Measurements from ENCODE around the gene RAB14.
"Not testable (repeated sequence)": the region's sequence is repeated elsewhere in the genome, so short reads cannot be mapped to it uniquely, and the experiment has no call there.

The RAB14 gene

DNA sequence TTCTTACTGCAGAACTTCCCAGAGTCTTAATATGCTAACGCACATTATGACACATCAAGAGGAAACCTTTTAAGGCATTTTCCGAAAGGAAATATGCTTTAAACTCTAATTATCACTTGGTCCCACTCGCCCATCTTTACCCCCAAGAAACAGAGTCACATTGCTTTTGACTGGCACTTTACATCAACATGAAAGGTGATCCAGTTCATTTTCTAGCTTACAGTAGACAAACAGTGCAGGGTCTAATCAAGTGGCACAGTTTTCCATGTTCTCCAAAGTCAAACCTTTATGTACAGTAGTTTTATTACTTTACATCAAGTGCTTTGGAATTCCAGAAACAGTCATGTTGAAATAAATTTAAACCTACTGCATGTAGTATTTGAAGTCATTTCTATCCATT lies 12.0 kb downstream of the RAB14 start:
- no peak for DNase-seq (ENCODE audit: low spot score)

DNA sequence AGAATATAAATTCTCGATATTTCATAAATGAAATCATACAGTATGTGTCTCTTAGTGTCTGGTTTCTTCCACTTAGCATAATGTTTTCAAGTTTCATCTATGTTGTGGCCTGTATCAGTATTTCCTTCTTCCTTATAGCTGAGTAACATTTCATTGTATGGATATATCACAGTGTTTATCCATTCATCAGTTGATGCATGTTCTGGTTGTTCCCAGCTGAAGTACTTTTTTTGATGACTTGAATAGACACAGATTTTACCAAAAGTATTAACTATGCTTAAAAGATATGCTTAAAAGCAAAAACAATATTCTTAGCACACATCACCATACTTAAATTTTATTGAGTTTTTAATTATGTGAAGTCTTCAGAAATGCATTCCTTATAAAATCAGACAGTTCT lies 12.7 kb downstream of the RAB14 start:
- DNase-seq (ENCODE audit: low spot score): no peak

DNA sequence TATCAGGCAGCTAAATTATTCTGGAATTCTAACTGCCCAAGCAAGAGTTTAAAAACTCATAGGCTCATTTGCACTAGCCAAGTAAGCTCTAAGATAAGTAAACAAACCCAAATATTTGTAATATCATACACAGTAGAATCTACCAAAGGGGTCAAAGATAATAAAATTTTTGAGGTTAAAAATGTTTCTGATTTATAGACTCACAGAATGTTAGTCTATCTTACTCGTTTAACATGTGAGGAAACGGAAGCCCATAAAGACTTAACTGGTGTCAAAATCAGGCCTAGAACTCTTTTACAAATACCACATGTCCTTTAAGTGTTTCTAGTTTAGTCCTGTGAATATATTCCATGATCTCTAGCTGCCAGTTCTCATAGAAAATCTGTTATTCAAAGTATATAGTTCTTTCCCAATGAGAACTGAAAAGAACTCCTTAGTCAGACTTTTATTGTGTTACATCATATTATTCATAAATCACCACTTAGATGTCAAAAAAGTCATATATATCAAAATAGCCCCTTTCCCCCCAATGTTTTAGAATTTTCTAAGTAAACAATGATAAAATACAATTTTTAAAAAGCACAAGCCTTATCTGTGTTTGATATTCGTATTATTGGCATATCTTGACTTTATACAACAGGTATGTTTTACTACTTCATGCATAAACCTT lies 13.9 kb downstream of the RAB14 start:
- no peak for DNase-seq (ENCODE audit: low spot score)

DNA sequence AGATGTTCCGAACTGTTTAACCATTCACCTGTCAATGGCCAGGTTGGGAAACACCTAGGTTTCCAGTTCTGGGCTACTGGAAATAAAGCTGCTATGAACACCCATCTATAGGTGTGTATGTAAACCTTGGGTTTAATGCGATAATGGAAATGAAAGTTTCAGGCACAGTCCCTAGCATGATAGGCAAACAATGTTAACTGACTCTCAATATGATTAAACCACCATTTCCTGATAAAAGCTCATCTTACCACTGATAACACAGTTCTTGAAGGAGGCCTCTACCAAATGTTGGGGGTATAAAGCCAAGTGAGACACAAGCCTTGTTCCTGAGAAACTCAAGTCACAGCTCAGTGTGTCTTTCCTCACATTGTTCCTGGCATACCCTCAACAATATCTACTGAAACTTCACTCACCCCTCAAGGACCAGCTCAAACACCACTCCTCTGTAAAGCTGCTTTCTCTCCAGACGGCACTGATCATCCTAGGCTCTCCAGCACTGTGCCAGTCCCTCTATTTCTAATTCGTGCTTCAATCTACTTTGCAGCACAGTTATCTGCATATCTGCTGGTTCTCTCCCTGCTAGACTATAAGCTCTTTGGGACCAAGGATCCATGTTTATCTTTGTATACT lies 15.8 kb downstream of the RAB14 start:
- no peak for DNase-seq (ENCODE audit: low spot score)

- DNase-seq (ENCODE audit: low spot score): no peak
These were observed 16.4 kb downstream of the RAB14 start for GRCh38 chr9:121185178-121185745.

GRCh38 chr9:121184463-121184862 lies 17.2 kb downstream of the RAB14 start:
- no peak for DNase-seq (ENCODE audit: low spot score)

DNA sequence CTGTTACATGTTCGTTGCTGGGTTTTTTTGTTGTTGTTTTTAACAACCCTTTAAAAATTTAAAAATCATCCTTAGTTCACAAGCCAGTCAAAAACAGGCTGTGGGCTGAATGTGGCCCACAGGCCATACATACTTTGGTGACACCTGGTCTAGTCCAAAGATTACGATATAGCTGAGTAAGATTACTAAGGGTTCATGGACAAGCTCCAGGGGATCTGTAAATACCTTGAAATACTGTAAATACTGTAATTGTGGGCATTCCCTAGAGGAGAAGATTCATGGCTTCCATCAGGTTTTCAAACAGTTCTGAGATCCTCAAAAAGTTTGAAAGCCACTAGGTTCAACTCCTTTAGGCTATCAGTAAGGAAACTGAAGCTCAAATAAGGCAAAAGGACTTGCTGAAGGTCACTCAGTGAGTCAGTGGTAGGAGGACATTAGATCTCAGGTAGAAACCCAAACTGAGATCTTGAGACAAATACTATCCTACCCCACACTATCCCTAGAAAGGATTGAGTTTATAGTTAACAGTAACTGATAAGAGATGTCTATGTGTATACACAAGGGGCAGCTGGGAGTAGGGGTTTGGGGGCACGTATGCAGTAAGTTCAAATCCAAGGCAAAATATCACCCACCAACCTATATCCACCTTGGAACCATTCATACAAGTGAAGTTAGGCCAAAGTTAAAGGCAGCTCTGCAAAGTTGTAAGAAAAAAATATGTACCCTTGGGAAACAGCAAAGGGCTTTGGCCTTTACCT lies 17.8 kb downstream of the RAB14 start:
- no peak for DNase-seq (ENCODE audit: low spot score)

DNA sequence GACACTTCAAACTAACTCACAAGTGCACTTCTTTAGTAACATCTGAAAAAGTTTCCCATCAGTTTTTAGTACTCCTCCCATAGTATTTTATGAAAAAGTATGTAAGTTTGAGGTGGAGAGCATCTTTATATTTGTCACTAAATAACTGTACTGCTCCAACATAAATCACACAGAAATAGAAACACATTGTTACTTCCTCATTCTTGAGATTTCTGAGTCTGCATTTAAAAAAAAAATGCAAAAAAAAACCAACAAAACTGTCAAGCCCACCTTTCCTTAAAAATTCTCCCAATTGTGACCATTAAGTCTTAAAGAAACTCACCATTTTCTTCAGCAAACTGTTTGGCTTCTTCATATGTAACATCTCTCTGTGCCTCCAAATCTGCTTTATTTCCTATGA lies 18.7 kb downstream of the RAB14 start:
- no peak for DNase-seq (ENCODE audit: low spot score)

- peak; percentile 45 for DNase-seq (ENCODE audit: low spot score)
These were observed 19.4 kb downstream of the RAB14 start for GRCh38 chr9:121182101-121182836.

GRCh38 chr9:121179930-121180681 lies 21.6 kb downstream of the RAB14 start:
- no peak for DNase-seq (ENCODE audit: low spot score)

DNA sequence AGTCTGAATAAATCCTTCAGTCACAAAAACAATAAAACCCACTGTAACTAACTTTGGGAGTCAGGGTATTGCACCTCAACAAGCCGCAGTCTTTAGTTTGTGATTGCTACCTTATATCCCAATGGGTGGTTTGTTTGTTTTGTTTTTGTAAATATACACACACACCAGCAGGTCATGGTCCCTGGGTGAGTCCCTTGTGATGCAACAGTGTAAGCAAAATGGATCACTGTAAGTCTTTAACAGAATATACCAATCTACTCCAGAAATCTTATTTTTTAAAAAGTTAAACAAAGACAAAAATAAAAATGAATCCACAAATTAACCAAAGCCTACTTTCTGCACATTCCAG lies 22.3 kb downstream of the RAB14 start:
- not testable (repeated sequence) for DNase-seq (ENCODE audit: low spot score)

GRCh38 chr9:121178676-121179372 lies 22.8 kb downstream of the RAB14 start:
- DNase-seq (ENCODE audit: low spot score): no peak

DNA sequence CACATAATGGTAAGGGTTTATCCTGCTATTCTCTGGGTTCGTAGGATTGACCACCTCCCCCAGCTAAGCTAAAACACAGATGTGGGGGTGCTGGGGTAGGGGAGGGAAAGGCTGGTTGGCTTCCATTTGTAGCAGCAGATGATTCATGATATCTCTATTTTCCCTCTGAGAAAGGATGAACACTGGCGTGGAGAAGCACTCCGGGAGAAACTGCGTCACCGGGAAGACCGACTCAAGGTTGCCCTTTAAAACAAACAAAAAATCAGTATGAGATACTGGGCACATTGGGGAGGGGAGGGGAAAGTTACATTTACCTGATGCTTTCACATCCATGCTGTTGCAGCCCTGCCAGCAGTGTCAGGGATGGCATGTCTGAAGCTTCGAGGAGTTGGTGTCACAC lies 28.2 kb downstream of the RAB14 start:
- DNase-seq (ENCODE audit: low spot score): no peak

GRCh38 chr9:121172726-121173487 lies 28.8 kb downstream of the RAB14 start:
- no peak for DNase-seq (ENCODE audit: low spot score)

- DNase-seq (ENCODE audit: low spot score): no peak
These were observed 30.4 kb downstream of the RAB14 start for GRCh38 chr9:121171236-121171635.

DNA sequence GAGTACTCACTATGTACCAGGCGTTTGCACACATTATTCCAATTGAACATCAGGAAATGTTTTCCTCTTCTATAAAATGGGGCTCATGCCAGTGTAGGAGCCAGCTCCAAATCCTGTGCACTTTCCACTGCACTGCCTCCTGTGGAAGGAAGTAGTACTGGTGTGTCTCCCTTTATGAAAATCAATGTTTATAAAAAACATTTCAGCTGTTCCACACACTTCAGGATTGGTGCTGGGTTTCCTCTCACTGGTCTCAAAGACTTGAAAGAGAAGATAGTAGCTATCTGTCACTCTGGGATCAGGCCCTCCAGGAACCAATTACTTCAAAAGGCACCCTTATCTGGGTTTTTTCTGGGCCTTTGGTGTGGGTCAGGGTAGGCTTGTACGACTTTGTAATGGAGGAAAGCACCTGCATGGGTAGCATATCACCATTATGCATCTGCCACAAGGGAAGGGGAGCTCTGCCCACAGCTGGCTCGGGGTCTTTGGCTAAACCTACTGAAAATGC lies 32.5 kb downstream of the RAB14 start:
- peak; percentile 47 for DNase-seq (ENCODE audit: low spot score)

DNA sequence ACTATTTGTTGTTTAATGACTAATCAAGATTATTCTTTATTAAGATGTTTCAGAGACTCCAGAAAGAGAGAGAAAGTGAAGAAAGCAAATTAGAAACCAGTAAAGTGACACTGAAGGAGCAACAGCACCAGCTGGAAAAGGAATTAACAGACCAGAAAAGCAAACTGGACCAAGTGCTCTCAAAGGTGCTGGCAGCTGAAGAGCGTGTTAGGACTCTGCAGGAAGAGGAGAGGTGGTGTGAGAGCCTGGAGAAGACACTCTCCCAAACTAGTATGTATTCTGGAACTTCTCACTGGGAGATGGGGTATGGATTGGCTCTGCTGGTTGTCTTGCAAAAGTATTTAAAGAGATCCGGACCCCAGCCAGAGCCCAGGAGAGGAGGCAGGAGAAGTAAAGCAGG lies 33.6 kb downstream of the RAB14 start:
- DNase-seq (ENCODE audit: low spot score): no peak

DNA sequence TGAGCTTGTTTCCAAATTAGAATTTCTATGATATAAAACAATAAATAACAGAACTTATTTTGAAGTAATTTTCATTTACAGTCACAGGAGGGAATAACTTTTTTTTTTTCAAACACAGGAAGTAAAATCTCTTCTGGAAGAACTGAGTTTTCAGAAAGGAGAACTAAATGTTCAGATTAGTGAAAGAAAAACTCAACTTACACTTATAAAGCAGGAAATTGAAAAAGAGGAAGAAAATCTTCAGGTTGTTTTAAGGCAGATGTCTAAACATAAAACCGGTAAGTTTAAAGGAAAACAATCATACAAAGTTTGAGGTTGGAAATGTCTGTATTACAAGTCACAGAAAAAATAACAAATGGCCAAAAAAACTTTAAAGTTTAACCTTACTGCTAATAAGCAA lies 41.6 kb downstream of the RAB14 start:
- no peak for DNase-seq (ENCODE audit: low spot score)

DNA sequence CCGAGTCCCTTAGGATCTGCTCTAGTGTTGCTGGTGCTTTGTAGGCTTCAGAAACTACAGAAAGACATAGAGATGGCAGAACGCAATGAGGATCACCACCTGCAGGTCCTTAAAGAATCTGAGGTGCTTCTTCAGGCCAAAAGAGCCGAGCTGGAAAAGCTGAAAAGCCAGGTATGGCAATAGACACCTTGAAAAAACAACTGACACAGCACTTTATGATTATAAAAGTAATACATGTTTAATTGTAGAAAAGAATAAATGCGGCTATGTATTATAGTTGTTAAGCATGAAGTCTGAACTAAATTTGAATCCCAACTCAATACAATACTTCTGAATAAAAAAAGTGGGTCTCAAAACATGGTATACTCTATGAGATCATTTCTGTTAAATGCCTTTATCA lies 43.7 kb downstream of the RAB14 start:
- no peak for DNase-seq (ENCODE audit: low spot score)

DNA sequence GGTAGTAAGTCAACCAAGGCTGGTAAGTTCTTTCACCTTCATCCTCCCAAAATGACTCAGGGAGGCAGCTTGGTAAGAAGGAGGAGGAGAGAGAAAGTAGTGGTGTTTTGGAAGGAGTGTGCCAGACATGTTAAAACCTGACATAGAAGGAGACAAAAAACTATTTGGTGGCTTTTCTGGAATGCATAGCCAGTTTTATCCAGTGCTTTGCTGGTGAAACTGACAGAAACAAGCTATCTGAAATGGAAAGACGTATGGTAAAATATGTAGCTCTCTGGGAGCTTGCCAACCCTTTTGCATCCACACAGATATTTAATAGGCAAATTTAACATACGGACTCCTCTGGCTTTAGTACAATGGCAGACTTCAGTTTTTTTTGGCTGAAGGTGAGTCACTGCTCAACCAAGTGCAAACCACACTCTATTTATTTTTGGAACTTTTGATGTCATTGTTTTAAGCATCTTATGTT lies 45.4 kb downstream of the RAB14 start:
- DNase-seq (ENCODE audit: low spot score): no peak
